Tibial nerve (tissue), 4 donors: ENCODE data around the gene CACNA2D2. TPM values are rescaled to one million over a fixed set of nuclear protein-coding genes. Genes with fewer than 3 reads are reported as not detected.

Experiments
- DNase-seq, 2 donors: peaks; one replicate each; pipeline ENCODE4 v3.0.0-alpha.2; 2019; ENCODE audit warnings: low spot score in 2 of 2
- H3K27ac ChIP-seq, 4 donors: fragments of 200-600 bp; sonication (generic) in 3 of 4; one replicate each; pipeline ENCODE4 v1.5.1; 2017 to 2019; ENCODE audit warnings: mild to moderate bottlenecking in 1 of 4
- H3K27me3 ChIP-seq, 2 donors: fragments of 200-600 bp; sonication (generic) in 1 of 2; one replicate each; pipeline versions ENCODE4 v1.5.1 to v1.6.0; 2017 to 2019
- H3K36me3 ChIP-seq, 3 donors: fragments of 200-600 bp; sonication (generic); one replicate each; pipeline ENCODE4 v1.5.1; 2018 to 2019
- H3K4me1 ChIP-seq, 4 donors: fragments of 200-600 bp; sonication (generic) in 3 of 4; one replicate each; pipeline ENCODE4 v1.5.1; 2017 to 2019
- H3K4me3 ChIP-seq, 4 donors: fragments of 200-600 bp; sonication (generic) in 3 of 4; one replicate each; pipeline ENCODE4 v1.5.1; 2017 to 2019; ENCODE audit warnings: mild to moderate bottlenecking in 1 of 4, moderate library complexity in 1 of 4
- H3K9me3 ChIP-seq, 4 donors: fragments of 200-600 bp; sonication (generic) in 3 of 4; one replicate each; pipeline ENCODE4 v1.5.1; 2017 to 2019
- EP300 ChIP-seq, 2 donors: sonication (generic); formaldehyde crosslinking; IDR thresholded peaks; one replicate each; pipeline ENCODE4 v1.6.1; 2017; ENCODE audit warnings: antibody characterized with exemption in 2 of 2, mild to moderate bottlenecking in 1 of 2
- POLR2A ChIP-seq, 2 donors: fragments of 450-650 bp; IDR thresholded peaks; one replicate each; pipeline ENCODE4 v1.6.1; 2017; ENCODE audit warnings: antibody characterized with exemption in 2 of 2, mild to moderate bottlenecking in 2 of 2, moderate library complexity in 2 of 2
- WGBS, 2 donors: methylation state at CpG; one replicate each; pipeline ENCODE4 v1.1.5; 2018; 5-methylcytosine and 5-hydroxymethylcytosine counted together
- total RNA-seq, 4 donors: library from RNA; depleted of rRNA; stranded (reverse); fragments of >200 nt; gene quantifications; one replicate each; pipeline ENCODE4 v1.1.0, GENCODE V29; 2016
- TF ChIP-seq, protein P1 (sequence below), 5 experiments: fragments of 200-600 bp in 3 of 5; fragments of 450-650 bp in 2 of 5; sonication (generic) in 3 of 5; IDR thresholded peaks; one replicate each; pipeline ENCODE4 v1.5.1; 2016 to 2019; ENCODE audit warnings: antibody characterized with exemption in 5 of 5, mild to moderate bottlenecking in 3 of 5, moderate library complexity in 2 of 5

The CACNA2D2 gene
- total RNA-seq, 4 donors from 2014 or later = 0.84 to 2.0 (median 1.2) TPM

DNA sequence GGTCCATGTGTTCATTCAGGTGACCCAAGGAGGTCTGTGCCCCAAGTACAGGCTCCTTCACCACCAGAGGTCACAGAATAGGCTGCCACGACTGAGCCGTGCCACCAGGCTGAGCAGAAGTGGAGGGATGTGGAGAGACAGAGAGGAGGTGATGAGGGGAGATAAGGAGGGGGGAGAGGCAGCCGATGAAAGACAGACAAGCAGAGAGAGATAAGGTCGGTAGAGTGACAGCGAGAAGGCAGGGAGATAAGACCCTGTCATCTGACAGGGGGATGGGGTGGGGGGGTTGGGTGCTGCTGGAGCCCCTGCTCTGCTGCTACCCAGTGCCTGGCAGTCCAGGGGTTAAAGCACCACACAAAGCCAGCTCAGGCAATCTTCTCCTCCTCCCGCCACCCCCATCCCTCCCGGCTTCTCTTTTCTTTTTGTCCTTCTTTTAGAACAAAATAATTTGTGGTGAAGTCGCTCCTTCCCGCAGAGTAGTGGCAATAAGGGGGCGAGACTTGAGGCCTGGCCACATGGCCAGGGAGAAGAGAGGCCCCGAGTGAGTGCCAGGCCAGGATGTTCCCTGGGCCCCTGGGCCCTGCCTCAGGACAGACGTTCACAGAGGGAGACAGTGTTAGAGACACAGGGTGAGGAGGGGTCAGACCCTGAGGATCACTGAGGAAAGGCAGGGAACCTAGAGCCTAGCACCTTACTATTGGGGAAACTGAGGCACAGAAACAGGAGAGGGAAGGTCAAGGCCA lies 67.9 kb downstream of the CACNA2D2 start:
- DNase-seq = no peak
- Histone ChIP-seq H3K4me1 (peaks cover 0 to 6% (median 2%) of the 10 kb centered on the region in 4 donors), H3K27me3 (no peaks in the 10 kb centered on the region), H3K4me3 (no peak overlapping the region), H3K27ac (no peak overlapping the region), H3K9me3 (no peaks in the 10 kb centered on the region), H3K36me3 (no peaks in the 10 kb centered on the region)
- WGBS, 2 donors = 24 to 30% methylated on average over 12 of the region's 12 CpGs
- TF ChIP-seq POLR2A (IDR thresholded peaks at IDR 0.05) = no peak
- no peak for TF ChIP-seq EP300 (IDR thresholded peaks at IDR 0.05)
- TF ChIP-seq, protein P1, sequence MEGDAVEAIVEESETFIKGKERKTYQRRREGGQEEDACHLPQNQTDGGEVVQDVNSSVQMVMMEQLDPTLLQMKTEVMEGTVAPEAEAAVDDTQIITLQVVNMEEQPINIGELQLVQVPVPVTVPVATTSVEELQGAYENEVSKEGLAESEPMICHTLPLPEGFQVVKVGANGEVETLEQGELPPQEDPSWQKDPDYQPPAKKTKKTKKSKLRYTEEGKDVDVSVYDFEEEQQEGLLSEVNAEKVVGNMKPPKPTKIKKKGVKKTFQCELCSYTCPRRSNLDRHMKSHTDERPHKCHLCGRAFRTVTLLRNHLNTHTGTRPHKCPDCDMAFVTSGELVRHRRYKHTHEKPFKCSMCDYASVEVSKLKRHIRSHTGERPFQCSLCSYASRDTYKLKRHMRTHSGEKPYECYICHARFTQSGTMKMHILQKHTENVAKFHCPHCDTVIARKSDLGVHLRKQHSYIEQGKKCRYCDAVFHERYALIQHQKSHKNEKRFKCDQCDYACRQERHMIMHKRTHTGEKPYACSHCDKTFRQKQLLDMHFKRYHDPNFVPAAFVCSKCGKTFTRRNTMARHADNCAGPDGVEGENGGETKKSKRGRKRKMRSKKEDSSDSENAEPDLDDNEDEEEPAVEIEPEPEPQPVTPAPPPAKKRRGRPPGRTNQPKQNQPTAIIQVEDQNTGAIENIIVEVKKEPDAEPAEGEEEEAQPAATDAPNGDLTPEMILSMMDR (IDR thresholded peaks at IDR 0.05) = no peak

DNA sequence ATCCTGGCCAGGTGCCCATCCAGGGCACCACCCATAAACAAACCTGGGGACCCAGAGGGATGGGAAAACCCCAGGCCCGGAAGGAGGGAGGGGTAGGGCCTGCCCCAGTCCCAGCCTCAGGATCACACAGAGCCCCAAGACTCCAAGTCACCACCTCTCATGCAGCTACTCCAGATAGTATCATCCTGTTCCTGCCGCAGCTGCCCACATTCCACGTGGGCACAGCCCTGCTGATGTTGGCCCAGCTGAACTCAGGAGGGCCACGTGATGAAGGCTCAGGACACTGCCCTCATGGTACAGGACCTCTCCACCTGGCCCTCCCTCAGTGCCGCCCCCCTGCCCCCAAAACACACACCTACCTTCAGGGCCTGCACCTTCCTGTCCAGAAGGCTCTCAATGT lies 69.5 kb downstream of the CACNA2D2 start:
- no peaks in the 10 kb centered on the region for H3K36me3 ChIP-seq
- no peak overlapping the region for H3K27ac ChIP-seq
- no peaks in the 10 kb centered on the region for H3K27me3 ChIP-seq
- TF ChIP-seq EP300 (IDR thresholded peaks at IDR 0.05) (no peak), POLR2A (IDR thresholded peaks at IDR 0.05) (no peak)
- TF ChIP-seq, protein P1 (IDR thresholded peaks at IDR 0.05) = no peak
- H3K4me3 ChIP-seq = no peak overlapping the region
- H3K9me3 ChIP-seq = no peaks in the 10 kb centered on the region
- WGBS, 2 donors = 71 to 80% methylated on average over 2 to 5 of the region's 5 CpGs
- DNase-seq = no peak
- H3K4me1 ChIP-seq = peaks cover 0 to 8% (median 2%) of the 10 kb centered on the region in 4 donors

DNA sequence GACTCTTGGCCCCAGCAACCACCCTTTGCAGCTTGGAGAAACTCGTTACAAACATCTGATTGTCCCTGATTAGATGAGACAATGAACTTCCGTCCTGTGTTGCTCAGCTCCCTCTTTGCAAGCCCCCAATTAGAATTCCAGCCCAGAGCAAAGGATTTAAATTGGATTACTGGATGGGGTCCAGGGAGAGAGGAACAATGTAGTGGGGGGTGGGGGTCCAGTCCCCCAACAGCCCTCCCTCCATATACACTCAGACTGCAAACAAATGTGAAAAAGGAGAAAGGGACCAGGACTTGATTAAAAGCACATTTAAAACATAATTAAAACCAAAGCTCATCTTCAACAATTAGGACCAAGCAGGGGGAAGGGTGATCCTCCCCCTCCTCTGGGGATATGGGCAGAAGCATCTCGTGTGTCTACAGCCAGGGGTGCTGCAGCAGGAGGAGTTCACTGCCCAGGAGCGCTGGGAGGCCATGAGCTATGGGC lies 72.4 kb downstream of the CACNA2D2 start:
- H3K36me3 ChIP-seq = no peaks in the 10 kb centered on the region
- no peaks in the 10 kb centered on the region for H3K9me3 ChIP-seq
- DNase-seq = no peak
- H3K27me3 ChIP-seq = no peaks in the 10 kb centered on the region
- H3K4me1 ChIP-seq = peaks cover 0 to 8% (median 2%) of the 10 kb centered on the region in 4 donors
- WGBS, 2 donors = 34 to 37% methylated on average over 4 of the region's 4 CpGs
- no peak overlapping the region for H3K4me3 ChIP-seq
- TF ChIP-seq, protein P1 (IDR thresholded peaks at IDR 0.05) = no peak
- TF ChIP-seq EP300 (IDR thresholded peaks at IDR 0.05) (no peak), POLR2A (IDR thresholded peaks at IDR 0.05) (no peak)
- H3K27ac ChIP-seq = no peak overlapping the region

DNA sequence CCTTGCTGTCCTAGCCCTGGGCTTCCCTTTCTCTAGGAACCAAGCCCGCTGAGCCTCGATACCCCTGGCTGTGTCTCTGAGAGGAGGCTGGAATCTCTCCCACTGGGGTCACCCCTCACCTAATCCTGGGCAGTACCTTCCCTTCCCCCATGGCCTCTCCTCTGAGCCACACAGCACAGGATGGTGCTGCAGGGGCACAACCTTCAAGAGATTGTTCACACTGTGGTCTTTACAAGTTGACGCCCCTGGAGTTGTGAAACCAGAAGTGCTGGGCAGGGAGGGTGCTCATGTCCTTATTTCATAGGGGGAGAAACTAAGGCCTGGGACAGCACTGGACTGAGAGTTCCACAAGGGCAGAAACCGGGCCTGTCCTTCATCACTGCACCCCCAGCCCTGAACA lies 73.2 kb downstream of the CACNA2D2 start:
- TF ChIP-seq EP300 (IDR thresholded peaks at IDR 0.05) = no peak
- no peaks in the 10 kb centered on the region for H3K36me3 ChIP-seq
- 69 to 71% methylated on average over 3 to 4 of the region's 4 CpGs for WGBS, 2 donors
- peaks cover 0 to 8% (median 0%) of the 10 kb centered on the region in 4 donors for H3K4me1 ChIP-seq
- H3K9me3 ChIP-seq = no peaks in the 10 kb centered on the region
- DNase-seq = no peak
- no peak overlapping the region for H3K4me3 ChIP-seq
- no peak overlapping the region for H3K27ac ChIP-seq
- no peaks in the 10 kb centered on the region for H3K27me3 ChIP-seq

DNA sequence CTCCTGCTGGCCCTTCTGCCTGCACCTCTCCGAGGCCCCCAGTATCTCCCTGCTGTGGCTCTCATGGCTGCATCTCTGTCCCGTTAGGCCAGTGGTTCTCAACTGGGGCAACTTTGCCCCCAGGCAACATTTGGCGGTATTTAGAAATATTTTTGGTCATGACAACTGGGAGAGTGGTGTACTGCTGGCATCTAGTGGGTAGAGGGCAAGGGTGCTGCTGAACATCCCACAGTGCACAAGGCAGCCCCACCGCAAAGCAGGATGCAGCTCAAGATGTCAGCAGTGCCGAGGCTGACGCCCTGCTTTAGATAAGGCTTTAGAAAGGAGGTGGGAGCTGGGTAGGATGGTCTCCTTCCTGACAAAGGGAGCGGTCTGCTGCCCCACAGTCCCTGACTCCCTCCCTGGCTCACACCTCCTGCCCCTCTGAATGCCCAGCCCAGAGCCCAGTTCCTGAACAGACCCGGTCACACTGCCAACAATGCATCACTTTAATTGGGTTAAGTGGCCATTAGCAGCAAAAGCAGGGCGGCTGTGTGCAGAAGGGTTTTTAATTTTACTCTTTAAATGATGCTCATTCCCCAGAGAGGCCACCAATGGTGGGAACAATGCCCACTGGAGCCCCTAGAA lies 75.3 kb downstream of the CACNA2D2 start:
- 59 to 64% methylated on average over 9 of the region's 9 CpGs for WGBS, 2 donors
- H3K9me3 ChIP-seq = no peaks in the 10 kb centered on the region
- no peak overlapping the region for H3K27ac ChIP-seq
- no peak for TF ChIP-seq POLR2A (IDR thresholded peaks at IDR 0.05)
- TF ChIP-seq EP300 (IDR thresholded peaks at IDR 0.05) = no peak
- TF ChIP-seq, protein P1 (IDR thresholded peaks at IDR 0.05) = no peak
- peaks cover 0 to 8% (median 0%) of the 10 kb centered on the region in 4 donors for H3K4me1 ChIP-seq
- no peak for DNase-seq
- no peaks in the 10 kb centered on the region for H3K27me3 ChIP-seq
- no peaks in the 10 kb centered on the region for H3K36me3 ChIP-seq
- H3K4me3 ChIP-seq = no peak overlapping the region
